Measurements from ENCODE around the gene CCNG2.

The CCNG2 gene

DNA sequence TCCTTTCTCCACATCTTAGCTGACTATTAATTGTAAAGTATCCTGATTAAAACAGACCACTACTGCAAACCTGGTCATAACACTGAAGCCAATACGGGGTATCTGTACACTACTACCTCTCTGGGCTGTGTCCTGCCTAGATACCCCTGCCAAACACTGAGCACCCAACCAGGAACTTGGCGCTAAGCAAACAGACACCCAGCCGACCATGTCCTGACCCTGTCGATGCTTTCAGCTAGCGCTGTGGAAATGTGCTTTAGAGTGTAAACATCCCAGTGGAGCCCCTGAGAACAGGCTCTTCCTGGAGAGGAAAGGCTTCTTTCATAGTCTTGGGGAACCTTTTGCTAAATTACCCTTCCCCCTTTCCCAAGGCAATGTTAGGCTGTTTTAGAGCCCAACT, 52.9 kb downstream of the CCNG2 start:
- DNase-seq = no peak

GRCh38 chr4:77215107-77215506, 58.1 kb downstream of the CCNG2 start:
- no peak for DNase-seq

GRCh38 chr4:77217526-77217925, 60.5 kb downstream of the CCNG2 start:
- no peak for DNase-seq

- no peak for DNase-seq
Measured at GRCh38 chr4:77219266-77219665, 62.3 kb downstream of the CCNG2 start.

Measured in NCI-H1694 treated with DMSO at 0.1 percent for 48 hours (cell line).